GM23338 (cell line): ENCODE data around the gene RCL1.

Experiments used
- POLR2AphosphoS5 ChIP-seq: IDR thresholded peaks from 2 replicates; pipeline ENCODE4 v1.6.1; 2016; ENCODE audit warnings: antibody characterized with exemption, low read depth
- ZNF331 ChIP-seq: fragments of 250-450 bp; sonication (Bioruptor Pico); IDR thresholded peaks from 2 replicates; pipeline ENCODE4 v1.5.0; 2020; ENCODE audit warnings: low read depth, mild to moderate bottlenecking, moderate library complexity

DNA sequence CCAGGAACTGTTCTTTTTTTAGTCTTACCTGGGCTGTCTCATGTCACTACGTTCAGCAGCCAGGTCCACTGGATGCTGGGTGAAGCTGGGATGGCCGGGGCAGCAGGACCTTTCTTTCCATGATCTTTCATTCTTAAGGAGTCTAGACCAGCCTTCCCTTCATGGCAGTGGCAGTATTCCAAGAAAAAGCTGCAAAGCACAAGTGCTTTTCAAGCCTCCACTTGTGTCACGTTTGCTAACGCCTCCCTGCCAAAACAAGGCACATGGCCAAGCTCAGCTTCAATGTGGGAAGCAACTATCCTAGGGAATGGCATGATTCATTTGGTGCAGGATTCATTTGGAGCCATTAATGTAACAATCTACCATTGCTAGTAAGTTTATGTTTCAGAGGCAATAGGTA, 94.8 kb downstream of the RCL1 start:
- no peak for TF ChIP-seq ZNF331
- TF ChIP-seq POLR2AphosphoS5: no peak
